NCI-H345 (cell line): Measurements from ENCODE around the gene EXOC2.

Experiments
- DNase-seq: peaks from one replicate; lab custom pipeline; 2025; lab: John Stamatoyannopoulos, UW

The EXOC2 gene

DNA sequence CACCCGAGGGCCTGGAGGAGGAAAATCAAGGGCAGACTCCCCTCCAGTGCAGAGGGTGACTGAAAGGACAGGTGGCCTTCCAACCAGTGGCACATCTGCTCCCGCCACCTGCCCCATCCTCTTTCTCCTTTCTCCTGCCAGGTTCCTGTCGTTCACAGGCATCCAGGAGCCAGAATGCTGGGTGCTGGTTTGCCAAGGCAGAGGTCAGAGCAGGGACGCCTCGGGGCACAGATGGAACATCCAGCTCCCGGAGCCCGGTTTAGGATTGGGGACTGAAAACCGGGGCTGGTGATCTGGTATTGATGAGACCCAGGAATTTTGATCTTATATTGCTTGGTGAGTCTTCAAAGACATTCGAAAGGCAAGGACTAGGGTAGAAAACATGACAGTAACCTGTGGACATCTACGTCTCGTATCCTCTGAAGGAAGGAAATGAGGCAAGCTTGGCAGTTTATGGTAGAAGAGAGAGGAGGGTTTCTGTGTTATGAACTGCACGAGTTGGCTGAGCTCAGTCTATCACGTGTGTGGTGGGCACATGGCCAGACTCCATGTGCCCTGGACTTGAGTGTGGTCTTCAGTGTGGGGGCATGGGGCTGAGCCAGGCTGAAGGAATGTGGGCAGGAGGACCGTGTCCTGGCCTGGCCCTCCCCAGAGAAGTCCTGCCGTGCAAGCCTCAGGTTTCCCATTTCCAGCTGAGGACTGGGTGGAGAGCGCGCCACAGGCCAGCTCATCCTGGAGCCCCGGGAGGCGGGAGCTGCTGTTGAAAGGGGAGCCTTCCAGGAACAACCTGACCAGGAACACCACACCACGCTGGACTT lies 227.2 kb downstream of the EXOC2 start:
- DNase-seq = no peak

DNA sequence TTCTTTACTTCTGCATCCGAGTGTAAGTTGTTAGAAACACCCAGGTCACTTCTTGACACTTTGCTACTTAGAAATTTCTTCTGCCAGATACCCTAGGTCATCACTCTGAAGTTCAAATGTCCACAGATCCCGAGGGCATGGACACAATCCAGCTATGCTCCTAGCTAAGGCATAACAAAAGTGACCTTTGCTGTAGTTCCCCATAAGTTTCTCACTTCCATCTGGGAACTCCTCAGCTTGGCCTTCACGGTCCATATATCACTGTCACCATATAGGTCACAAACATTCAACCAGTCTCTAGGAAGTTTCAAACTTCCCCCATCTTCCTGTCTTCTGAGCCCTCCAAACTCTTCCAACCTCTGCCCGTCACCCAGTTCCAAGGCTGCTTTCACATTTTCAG lies 236.1 kb downstream of the EXOC2 start:
- DNase-seq = no peak

DNA sequence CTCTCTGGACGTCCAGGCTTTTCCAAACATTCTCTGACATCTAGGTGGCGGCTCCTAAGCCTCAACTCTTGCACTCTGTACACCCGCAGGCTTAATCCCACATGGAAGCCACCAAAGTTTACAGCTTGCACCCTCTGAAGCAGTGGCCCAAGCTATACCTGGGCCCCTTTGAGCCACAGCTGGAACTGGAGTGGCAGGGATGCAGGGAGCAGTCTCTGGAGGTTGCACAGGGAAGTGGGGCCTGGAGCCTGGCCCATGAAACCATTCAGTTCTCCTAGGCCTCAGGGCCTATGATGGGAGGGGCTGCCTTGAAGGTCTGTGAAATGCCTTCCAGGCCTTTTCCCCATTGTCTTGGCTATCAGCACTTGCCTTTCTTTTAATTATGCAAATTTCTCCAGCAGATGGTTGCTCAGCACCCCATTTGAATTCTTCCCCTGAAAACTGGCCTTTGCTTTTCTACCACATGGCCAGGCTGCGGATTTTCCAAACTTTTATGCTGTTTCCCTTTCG lies 236.5 kb downstream of the EXOC2 start:
- DNase-seq = no peak

DNA sequence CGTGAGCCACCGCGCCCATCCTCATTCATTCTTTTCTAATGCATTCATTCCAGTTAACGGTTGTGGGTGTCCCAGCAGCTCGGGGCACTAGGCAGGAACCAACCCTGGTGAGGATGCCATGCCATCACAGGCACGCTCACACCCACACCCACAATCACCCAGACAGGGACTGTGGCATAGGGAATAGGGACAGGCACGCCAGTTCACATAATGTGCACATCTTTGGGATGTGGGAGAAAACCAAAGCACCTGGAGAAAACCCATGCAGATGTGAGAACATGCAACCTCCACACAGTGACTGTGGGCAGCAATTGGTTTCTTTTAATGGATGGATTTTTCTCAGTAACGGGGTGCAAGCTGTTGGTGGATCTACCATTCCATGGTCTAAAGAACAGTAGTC lies 237.1 kb downstream of the EXOC2 start:
- DNase-seq = no peak

DNA sequence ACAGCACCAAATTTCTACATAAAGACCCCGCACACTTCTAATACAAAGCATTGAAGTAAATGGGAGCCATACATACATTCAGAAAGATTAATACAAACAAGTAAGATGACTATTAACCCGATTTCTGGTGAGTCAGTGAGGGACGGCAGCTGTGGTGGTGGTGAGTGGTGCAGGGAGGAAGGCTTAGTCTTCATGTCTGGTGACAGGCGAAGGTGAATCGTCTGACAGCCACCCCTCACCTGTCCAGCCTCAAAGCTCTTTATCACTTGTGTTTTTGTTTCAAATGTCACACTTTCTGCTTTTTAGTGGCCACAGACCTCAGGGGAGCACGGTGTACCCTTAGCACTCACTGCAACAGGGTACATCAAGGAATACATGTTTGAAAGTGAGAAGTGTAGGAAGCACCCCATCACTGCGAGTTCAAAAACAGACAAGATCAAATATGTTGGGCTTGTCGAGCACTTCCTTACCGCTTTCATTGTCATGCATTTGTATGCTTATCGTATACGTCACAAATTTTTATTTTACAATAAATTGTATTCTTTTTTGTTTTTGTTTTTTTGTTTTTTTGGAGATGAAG lies 237.8 kb downstream of the EXOC2 start:
- no peak for DNase-seq

DNA sequence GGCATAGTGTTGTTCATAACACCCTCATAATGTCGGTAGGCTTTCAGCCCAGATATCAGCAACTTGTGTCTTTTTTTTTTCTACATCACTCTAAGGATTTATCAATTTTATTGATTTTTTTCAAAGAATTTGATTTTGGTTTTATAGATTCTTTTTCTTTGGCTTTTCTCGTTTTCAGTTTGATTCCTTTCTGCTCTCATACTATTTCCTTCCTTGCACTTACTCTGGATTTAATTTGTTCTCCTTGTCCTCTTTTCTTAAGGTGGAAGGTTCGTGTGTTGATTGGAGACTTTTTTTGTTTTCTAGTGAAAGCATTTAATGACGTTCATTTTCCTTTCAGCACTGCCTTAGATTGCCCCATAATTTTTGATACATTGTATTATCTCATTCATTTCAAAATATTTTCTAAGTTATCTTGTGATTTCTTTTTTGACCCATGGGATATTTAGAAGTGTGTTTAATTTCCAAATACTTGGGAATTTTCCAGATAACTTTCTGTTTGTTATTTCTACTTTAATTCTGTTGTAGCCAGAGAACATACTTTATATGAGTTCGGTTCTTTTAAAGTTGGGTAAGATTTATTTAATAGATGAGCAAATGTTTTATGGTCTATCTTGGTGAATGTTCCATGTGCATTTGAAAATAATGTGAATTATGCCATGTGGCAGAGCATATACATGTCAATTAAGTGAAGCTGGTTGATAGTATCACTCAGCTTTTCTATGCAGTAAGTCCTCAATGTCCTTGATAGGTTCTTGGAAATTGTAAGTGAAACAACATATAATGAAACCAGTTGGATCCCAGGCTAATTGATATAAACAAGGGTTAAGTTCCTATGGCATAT lies 238.6 kb downstream of the EXOC2 start:
- DNase-seq = no peak

DNA sequence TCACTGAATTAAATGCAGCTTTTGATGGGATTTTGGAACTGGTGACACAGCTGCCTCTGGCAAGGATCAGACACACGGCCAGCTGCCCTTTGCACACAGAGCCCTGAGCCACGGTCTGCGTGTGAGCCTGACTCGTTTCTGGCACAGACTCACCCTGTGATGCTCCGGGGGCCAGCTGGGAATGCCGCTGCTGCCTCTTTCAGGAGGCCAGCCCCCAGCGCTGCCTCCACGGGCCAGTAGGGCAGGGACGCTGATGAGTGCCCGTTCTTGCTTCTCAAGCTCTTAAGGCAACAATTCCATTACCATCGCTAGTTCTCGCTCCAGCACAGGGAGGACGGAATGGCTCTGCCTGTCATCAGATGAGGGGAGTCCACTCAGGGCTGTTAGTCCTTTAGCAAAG lies 239.8 kb downstream of the EXOC2 start:
- peak; percentile 5 for DNase-seq

DNA sequence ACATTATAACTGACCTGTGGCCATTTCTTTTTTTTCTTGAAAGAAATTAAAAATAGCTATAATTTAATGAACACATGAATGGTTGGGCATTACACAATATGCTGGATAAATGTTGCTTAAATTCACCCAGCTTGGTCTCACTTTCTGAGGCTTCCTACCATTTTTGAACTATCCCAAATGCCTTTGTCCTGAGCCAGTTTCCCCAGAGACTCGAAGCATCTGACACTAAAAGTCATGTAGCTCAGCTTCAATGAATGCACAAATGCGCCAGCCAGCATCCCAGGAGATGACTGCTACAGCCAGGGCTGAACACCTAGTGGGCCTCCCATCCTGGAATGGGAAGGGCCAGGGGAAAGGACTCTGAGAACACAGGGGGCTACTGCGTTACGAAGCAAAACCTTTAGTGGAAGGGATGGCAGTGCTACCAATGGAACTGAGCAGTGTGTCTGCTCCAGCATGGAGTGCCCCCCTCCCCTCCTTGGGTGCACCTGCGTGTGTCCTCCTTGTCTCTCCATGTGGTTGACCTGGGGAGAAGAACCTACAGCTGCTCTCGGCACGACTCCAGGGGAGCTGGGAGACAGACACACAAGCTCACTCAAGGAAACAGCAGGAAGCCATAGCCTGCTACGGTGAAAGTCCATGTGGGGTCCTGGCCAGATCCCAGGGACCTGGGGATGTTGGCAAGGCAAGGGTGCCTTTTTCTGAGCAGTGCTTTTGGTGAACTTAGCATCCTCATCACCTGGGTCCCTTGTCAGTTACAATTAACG lies 240.5 kb downstream of the EXOC2 start:
- DNase-seq = peak; percentile 8

DNA sequence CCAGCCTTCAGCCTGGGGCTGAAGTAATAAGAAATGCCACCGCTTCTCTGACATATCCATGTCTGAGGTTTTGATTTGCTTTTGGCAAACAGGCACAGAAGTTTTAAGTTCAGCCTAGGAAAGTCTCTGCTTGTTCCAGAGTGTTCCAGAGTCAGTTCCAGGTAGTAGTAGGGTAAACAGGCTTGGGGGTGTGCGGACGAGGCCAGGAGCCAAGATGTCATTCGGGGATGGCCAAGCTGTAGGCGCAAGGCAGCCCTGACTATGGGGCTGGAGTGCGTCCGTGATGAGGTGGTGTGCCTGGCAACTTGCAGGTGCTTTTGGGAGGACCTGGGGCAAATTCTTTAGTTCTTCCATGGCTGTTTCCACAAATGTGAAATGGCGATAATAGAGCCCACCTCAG lies 241.1 kb downstream of the EXOC2 start:
- DNase-seq = no peak

DNA sequence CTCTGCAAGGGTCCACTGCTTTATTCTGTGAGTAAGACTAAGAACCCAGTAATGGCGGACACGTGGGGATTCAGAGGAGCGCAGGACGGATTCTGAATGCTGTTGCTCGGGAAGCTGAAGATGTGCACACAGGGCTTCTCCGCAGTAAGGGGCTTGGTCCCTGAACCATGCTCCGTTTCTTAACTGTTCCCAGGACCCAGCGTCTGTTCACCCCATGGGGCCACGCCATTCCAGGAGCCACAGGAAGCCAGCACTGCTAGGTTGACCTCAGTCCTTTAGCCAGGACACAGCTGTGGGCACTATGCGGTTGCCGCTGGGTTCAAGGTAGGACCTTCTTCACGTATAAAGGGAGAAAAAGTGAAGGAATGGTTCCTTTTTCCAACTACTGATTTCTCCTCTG lies 241.6 kb downstream of the EXOC2 start:
- no peak for DNase-seq

DNA sequence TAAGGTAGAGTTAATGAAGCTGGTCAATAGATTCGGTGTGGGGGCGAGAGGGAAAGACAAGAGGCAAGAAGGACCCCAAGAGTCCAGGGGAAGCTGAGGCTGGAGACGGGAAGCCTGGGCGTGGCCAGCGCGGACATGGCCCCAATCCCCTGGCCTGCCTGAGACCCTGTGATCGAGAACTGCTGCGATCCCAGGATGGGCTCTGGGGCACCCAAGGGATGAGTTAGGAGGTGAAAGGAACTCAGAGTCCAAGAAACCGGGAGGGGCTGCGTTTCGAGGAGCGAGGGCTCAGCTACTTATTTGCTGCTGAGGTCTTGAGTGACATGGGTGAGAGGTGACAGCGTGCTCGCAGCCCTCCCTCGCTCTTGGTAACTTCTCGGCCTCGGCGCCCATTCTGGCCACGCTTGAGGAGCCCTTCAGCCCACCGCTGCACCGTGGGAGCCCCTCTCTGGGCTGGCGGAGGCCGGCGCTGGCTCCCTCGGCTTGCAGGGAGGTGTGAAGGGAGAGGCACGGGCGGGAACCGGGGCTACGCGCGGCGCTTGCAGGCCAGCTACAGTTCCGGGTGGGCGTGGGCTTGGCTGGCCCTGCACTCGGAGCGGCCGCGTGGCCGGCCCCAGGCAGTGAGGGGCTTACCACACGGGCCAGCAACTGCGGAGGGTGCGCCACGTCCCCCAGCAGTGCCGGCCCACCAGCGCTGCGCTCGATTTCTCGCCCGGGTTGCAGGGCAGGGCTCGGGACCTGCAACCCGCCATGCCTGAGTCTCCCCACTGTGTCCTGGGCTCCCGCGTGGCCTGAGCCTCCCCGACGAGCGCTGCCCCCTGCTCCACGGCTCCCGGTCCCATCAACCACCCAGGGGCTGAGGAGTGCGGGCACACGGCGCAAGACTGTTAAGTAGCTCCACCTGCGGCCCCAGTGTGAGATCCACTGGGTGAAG lies 243.2 kb downstream of the EXOC2 start:
- DNase-seq = no peak

DNA sequence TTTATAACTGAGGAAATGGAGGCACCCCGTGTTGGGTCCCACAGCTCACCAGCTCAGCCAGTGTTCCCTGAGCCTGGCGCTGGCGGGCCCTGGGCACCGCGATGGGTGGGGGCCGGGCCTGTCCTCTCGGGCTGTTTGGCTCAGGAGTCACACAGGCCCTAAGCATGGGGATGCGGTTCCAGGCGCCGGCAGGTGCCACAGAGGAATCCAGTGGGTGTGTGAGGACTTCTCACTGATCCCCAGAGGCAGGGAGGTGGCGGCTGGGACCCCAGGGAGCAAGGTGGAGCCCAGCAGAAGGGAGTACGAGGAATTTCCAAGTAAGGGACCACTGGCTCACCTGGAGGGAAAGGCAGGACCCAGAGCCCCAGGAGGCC lies 243.9 kb downstream of the EXOC2 start:
- no peak for DNase-seq

DNA sequence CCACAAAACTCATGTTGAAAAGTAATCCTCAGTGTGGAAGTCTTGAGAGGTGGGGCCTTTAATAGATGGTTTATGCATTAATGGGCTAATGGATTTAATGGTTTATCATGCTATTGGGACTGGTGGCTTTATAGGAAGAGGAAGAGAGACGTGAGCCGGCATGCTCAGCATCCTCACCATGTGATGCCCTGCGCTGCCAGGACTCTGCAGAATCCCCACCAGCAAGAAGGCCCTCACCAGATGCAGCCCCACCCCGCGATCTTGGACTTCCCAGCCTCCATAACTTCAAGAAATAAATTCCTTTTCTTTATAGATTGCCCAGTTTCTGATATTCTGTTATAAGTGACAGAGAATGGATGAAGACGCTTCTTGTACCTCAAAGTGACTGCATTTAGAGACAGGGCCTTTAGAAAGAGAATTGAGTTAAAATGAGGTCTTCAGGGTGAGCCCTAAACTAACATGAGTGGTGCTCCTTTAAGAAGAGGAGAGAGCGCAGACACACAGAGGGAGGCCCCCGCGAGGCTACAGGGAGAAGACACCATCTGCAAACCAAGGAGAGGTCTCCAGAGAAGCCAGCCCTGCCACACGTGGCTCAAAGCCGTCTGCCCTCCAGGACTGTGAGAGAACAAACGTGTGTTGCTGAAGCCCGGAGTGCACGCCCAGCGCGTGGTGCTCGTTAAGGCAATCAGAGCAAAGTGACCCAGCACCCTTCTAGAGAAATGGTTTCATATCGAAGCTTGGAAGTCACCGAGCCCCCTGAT lies 244.5 kb downstream of the EXOC2 start:
- DNase-seq = no peak

DNA sequence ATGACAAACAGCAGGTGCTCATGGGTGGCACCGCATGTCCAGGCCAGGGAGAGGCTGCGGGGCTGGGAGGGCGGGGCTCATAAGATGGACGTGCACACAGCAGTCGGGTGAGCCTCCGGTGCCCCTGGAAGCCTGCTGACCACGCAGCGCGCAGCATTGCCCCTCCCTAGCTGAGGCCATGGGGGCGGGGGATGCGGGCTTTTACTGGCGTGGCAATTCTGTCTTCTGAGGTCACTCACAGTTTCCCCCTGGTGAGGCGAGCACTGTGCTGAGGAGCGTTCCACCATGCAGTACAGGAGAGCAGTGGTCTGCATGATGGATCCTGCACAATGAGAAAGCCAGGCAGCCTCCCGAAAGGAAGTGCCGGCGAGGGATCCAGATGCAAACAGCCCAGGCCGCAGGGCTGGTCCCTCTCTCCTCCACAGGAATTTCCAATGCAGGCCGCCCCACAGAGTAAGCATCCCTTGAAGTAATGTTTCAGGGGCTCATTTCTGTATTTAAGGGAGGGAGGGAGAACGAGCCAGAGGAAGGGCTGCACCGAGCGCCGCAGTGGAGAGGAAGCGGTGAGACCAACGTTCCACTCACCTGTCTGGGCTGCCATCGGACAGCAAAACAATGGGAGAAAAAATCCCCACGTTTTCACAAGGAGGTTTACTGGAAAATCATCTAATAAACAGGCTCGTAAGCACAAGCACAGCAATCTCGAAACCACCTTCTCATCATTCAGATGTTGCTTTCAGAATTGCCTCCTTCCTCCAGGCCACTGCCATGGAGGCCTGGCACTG lies 245.4 kb downstream of the EXOC2 start:
- no peak for DNase-seq

DNA sequence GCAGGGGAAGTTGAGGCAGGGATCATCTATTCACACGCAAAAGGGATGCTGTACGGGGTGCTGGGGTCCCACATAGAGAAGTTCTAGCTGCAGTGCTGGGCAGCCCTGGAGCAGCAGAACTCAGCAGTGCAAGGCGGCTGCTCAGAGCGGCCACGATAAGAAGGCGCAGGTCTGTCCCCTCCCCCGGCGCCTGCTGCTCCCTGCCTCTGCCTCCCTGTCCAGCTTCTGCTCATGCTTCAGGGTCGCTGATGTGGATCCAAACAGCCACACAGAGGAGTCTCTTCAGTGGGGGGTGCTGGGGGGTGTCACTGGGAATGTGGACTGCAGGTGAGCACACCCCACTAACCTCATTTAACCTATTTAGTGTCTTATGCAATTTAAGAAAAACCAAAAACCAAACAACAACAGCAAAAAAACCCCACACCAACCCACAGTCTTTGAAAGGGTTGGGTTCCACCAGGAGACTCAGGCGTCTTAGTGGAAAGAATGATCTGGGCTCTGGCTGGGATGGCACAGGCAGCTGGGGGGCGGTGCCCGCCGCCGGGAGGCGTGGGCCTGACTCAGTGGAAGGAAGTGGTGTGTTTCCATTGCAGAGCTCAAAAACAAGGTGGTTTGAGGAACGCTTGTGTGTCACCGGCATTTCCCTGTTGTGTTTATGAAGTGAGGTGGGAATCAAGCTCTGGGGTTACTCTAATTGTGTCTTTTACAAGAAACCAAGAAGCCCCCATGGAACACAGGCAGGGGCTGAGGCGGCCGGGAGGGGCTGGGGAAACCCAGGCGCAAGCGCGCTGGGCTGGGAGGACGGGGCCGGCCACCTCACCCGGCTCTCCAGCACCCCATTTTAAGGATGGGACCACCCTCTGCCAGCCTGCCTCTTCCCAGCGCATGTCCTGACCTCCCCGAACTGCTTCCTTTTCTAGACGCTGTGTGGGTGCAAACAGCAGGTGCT lies 246.2 kb downstream of the EXOC2 start:
- DNase-seq = no peak

DNA sequence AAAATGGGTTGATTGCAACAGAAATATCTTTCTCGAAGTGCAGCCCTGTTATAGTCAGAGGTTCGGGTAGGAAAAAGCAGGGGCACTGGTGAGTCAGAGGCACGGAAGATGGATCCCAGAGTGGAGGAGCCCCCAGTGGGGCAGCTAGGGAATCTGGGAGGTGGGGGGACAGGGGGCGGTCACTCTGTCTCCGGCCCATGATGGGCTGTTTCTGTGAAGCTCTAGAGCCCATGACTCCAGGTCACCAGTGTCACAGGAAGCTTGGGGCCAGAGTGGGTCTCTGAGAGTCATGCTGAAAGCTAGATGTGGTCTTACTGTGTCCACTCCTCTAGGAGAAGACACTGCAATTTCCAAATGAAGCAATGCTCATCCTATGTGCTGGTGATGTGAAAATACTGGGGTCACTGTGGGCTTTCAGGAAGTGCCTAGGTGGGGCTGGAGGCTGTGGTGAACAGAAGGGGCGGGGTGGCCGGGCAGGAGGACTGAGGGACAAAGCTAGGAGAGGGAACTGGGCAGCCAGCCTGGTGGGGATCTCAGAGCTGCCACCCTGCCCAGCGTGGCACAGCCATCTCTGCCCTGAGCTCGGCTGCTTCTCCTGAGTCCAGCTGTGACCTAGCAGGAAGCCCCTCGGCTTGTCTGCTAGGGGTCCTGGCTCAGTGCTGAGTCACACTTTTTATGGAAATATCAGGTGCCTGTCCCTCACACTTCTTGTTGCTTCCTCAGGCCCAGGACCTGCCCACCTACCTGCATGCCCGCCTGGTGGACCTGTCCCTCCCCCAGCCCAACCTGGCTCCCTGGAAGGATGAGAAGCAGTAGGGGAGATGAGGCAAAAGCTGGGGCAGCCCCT lies 247.1 kb downstream of the EXOC2 start:
- no peak for DNase-seq

DNA sequence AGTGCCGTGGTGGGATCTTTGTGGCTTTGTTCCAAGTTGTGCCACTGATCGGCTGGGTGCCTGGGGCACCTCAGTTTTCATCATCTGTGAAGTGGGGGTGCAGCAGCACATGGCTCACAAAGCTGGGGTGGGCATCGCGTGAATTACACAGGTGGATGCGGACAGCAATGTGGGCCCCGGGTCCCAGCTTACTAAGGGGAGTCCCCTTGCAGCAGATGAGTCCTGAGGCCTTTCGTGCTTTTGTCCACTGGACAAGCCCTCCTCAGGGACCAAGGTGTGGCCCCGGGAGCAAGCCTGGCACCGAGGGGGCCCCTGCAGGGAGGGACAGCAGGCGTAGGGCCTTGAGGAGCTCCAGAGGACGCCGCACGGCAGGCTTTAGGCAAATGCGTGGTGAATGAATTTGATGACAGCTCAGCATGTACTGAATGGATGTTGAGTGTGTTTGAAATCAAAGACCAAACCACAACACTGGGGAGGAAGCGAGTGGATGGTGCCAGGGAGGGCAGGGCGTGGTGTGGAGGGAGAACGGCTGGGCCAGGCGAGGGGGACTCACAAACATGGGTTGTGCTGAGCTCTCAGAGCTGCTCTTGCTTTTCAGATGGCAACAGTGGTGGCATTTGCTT lies 248.2 kb downstream of the EXOC2 start:
- DNase-seq = no peak
